ENCODE data around the gene HEATR1.

- TF ChIP-seq REST (IDR thresholded peaks at IDR 0.05; ENCODE audit: insufficient read depth in 1 of 2, low read depth in 2 of 2, low read length in 2 of 2) (no peak), SIN3A (IDR thresholded peaks at IDR 0.05; ENCODE audit: borderline replicate concordance, insufficient read depth, low read length) (no peak), POLR2AphosphoS5 (IDR thresholded peaks at IDR 0.05; ENCODE audit: low read depth, low read length) (no peak), TAF1 (IDR thresholded peaks at IDR 0.05; ENCODE audit: borderline replicate concordance, insufficient read depth, low read length) (no peak), FOXP2 (optimal IDR thresholded peaks at IDR 0.05; ENCODE audit: borderline replicate concordance, extremely low read depth, extremely low read length, insufficient read depth) (no peak)
These were observed 35.9 kb downstream of the HEATR1 start for GRCh38 chr1:236568285-236568894.
